ENCODE data around the gene EIF3M.
"Not testable (repeated sequence)": the region's sequence is repeated elsewhere in the genome, so short reads cannot be mapped to it uniquely, and the experiment has no call there.

The EIF3M gene

DNA sequence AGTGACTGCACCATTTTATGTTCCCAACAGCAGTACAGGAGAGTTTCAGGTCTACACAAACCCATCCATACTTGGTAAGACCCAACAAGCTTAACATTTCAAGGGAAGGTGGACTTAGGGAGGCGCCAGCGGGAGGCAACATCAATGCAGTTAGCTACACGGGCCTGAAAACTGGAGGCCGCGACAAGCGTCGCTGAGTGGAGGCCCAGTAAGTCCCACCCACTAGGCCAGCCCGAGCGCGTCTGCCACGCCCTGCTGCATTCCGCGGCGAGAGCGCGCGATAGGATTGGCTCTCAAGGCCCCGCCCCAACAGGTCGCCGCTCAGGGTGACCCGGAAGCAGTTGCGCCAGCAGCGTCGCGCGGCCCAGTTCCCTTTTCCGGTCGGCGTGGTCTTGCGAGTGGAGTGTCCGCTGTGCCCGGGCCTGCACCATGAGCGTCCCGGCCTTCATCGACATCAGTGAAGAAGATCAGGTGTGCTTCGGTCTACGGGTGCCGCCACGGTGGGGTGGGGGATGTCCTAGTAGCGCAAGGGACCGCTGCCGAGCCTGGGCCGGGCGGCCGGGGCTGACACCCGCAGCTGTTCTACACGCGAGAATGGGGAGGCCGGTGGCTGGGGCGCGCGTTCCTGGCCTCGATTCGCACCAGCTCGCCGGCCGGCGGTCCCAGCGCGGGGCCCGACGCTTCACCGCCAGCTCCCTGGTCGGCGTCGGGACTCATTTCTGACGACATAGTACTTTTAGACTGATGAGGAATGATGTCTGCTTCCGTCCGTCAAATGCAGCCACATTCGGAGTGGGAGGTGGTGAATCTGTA lies at the start of gene EIF3M:
Gene EIF3M (plus strand): TSS at position 373 of the 813 bp plus-strand sequence. CDS start 57 bp downstream, at position 430.
- DNase-seq: peak; percentile 96

DNA sequence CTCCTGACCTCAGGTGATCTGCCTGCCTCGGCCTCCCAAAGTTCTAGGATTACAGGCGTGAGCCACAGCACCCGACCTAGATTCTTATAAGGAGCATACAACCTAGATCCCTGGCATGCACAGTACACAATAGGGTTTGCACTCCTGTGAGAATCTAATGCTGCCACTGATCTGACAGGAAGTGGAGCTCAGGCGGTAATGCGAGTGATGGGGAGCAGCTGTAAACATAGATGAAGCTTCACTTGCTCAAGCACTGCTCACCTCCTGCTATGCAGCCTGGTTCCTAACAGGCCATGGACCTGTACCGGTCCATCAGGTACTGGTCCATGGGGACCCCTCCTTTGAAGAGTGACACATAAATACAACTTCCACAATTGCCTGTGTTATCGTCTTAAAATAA lies 44.8 kb upstream of the EIF3M start:
- DNase-seq: no peak

GRCh38 chr11:32549611-32550187 lies 33.9 kb upstream of the EIF3M start:
- no peak for DNase-seq

- DNase-seq: no peak
These were observed 33.4 kb upstream of the EIF3M start for GRCh38 chr11:32550207-32550606.

- no peak for DNase-seq
These were observed 28.5 kb upstream of the EIF3M start for GRCh38 chr11:32555091-32555490.

GRCh38 chr11:32555895-32556294 lies 27.7 kb upstream of the EIF3M start:
- no peak for DNase-seq

GRCh38 chr11:32561835-32562234 lies 21.8 kb upstream of the EIF3M start:
- no peak for DNase-seq

DNA sequence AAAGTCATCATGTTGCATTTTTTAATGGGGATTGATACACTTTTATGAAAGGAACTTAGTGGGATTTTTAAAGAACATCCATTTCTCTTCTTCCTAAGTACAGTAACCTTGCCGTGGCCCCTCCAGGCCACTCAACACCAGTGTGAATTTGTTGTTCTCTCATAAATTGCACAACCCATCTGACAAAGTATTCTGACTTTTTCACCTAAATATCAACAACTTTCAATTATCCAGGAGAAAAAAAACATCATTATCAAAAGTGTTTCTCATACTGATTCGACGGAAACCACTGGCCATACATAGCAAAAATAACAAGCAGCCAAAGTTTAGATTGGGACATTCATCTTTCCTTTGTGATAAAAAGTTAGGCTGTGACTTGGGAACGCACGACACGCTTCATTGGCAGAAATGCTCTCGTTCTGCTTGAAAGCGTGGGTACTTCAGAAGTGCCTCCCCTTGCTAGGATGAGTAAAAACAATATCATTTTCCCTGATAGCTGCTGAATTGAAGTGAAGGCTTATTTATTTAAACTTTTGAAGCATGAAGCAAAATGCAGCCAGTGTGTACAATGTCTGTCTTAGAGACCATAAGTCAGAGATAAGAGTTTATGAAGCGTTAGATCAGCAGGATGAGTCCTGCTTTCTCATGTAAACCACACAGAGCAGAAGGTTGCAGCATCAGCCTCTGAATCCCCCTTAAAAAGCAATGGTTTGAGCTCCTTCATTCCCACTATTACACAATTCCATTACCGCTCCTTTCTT lies 20.6 kb upstream of the EIF3M start:
- DNase-seq: peak; percentile 57

- peak; percentile 18 for DNase-seq
These were observed 20.1 kb upstream of the EIF3M start for GRCh38 chr11:32563600-32563959.

DNA sequence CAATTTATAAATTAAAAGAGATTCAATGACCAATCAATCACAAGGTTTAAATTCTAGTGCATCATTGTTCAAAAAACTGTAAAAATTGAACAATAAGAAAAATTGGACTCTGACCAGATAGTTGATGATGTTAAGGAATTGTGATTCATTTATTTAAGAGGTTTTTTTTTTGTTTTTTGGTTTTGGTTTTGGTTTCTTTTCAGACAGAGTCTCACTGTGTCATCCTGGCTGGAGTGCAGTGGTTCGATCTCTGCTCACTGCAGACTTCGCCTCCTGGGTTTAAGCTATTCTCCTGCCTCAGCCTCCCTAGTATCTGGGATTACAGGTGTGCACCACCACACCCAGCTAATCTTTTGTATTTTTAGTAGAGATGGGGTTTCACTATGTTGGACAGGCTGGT lies 17.1 kb upstream of the EIF3M start:
- DNase-seq: no peak

- DNase-seq: no peak
These were observed 16.5 kb upstream of the EIF3M start for GRCh38 chr11:32567154-32567553.

DNA sequence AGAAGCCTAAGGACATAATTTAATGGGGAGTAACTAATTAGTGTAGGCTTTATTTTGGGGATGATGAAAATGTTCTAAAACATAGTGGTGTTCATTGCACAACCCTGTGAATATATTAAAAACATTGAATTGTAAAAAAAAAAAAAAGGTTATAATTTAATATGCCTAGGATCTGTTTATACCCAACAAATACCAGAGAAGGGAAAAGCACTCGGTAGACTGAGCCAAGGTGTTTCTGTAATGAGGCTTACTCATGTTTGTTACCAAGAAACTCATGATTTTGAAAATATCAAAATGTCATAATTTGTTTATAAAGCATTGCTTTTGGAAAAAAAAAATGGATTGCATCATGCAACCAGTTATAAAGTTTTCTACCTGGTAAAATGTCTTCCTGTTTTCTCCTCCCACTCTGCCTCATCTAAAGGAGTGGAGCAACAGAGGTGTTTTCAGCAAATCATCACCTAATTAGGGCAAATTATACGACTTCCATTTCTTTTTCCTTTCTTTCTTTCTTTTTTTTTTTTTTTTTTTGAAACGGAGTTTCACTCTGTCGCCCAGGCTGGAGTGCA lies 14.2 kb upstream of the EIF3M start:
- no peak for DNase-seq

GRCh38 chr11:32571039-32571438 lies 12.6 kb upstream of the EIF3M start:
- DNase-seq: no peak

DNA sequence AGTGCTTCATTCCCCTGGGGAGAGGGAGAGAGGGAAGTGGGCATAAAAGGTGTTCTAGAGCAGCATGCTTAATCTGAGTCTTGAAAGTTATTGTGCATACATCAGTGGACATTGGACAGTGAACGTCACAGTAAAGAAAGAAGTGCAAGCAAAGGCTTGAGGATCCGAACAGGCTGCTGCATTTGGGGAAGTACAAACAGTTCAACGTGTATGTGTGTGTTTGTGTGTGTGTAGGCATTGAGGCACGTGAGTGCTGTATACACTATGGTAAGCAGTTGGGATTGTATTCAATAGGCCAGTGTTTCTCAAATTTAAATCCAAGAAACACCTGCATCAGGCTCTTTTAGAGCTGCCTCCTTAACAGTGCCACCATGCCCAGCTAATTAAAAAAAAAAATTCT lies 10.4 kb upstream of the EIF3M start:
- DNase-seq: no peak

DNA sequence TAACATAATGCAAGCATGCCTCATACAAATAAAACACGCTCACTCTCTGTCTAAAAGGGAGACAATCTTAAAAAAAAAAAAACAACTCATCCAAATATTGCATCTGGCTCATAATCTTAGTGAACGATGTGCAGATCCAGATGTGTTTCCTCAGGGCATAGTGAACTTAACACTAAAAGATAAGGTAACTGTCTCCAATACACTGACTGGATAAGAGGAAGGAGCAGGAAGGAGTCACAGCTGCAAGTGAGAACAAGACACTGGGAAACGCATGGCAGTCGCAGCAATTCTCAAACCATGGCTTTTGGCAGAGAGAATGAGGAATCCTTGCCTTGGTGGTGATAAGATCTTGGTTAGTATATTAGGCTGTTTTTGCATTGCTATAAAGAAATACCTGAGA lies 9.2 kb upstream of the EIF3M start:
- DNase-seq: no peak

- DNase-seq: no peak
These were observed 8.6 kb upstream of the EIF3M start for GRCh38 chr11:32575070-32575469.

- no peak for DNase-seq
These were observed 7.2 kb upstream of the EIF3M start for GRCh38 chr11:32576456-32576855.

DNA sequence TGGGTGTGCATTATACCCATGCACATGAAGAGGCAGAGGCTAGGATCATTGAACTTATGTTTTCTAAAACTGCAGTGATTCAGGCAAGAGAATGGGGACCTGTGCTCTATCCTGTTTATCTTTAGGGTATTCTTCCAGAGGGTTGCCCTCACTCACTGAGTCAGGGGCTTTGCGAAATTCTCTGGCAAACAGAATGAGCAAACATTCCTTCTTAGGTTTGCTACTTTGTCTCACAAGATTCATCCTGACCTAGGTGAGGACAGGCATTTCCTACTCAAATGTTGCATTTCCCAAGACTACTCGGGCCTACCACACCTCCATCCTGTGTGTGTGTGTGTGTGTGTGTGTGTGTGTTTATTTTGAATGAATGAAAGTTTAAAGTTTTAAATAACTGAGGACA lies 2.7 kb upstream of the EIF3M start:
- DNase-seq: no peak

DNA sequence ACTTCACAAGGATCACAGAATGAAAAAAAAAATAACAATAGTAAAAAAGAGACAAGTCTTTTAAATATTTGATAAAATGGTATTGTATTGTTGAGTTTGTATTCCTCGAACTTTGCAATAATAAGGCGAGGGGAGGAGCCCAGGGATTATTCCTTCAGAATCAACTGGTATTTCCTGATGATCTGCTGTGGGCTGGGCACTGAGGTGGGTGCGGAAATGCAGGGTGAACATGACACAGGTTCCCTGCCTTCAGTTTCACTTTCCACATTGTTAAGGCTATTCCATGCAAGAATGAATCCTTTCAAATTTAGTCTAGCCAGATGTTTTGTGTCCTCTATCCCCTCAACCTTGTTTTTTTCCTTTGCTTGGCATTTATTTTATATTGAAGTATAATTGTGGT lies 2.1 kb upstream of the EIF3M start:
- no peak for DNase-seq

DNA sequence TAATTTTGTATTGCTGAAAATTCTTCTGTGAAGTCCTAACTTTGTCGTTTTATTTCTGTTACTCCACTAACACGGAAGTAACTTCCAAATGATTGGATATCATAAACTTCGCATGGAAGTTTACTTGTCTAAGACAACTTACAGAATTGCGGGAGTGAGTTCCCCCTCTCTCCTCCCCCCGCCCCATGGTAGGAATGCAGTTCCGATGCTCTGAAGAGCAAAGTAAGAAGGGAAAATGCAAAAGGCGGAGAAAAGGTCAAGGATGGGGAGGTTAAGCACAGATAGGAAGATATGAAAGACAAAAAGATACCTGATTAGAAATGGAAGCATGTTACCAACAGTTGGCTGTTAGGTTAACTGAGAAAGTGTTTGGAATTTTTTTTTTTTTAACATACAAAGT lies 1.3 kb downstream of the EIF3M start:
- no peak for DNase-seq

DNA sequence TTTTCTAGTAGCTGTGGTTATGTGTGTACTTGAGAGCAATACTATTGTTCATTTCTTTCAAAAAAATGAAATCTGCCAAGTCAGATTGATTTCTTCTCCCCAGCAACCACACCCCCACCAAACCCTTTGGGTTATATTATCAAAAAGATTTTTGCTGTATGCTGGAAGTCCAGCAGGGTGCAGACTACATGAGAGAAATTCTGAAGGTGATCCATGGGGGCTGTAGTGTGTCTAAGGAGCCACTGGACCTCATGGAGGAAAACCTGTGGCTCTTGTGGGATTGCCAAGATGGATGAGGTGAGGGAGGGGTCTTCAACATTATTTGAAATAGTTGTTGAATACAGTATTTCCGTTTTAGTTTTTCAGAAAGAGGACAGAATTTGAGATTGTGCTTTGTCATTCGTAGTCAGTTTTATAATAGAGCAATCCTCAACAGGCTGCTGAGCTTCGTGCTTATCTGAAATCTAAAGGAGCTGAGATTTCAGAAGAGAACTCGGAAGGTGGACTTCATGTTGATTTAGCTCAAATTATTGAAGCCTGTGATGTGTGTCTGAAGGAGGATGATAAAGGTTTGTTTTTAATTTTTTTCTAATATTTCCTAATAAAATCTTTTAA lies 3.1 kb downstream of the EIF3M start:
- no peak for DNase-seq

GRCh38 chr11:32594272-32594671 lies 10.6 kb downstream of the EIF3M start:
- no peak for DNase-seq

DNA sequence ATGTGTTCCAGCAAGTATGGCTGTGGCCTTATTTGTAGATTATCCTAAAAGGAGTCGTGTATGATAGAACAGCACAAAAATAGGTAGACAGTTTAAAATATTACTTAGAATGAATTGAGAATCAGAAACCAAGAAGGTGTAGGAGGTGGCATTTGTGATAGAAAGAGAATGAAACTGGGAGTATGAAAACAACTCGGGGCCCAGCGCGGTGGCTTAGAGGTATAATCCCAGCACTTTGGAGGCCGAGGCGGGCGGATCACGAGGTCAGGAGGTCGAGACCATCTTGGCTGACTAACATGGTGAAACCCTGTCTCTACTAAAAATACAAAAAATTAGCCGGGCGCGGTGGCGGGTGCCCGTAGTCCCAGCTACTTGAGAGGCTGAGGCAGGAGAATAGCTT lies 12.5 kb downstream of the EIF3M start:
- DNase-seq: not testable (repeated sequence)

Measured in DMS79 treated with DMSO at 0.1 percent for 48 hours (cell line).